Prostate gland (tissue), 2 donors: Measurements from ENCODE around the gene MTMR6. TPM values are rescaled to one million over a fixed set of nuclear protein-coding genes. Genes with fewer than 3 reads are reported as not detected.

Experiments
- DNase-seq: peaks from one replicate; pipeline ENCODE4 v3.0.0-alpha.2; 2019; ENCODE audit warnings: low spot score
- H3K27ac ChIP-seq, 2 donors: fragments of 200-600 bp; sonication (generic); 2 replicates each; pipeline ENCODE4 v1.5.1; 2017 to 2019
- H3K27me3 ChIP-seq: fragments of 200-600 bp; sonication (generic); replicated peaks from 2 replicates; pipeline ENCODE4 v1.5.1; 2019; ENCODE audit not compliant: insufficient read depth
- H3K36me3 ChIP-seq, 2 donors: fragments of 200-600 bp; sonication (generic); 1 replicate in 1 of 2; 2 replicates in 1 of 2; pipeline versions ENCODE4 v1.5.1 to v1.8.1; 2017 to 2019
- H3K4me1 ChIP-seq: fragments of 200-600 bp; sonication (generic); replicated peaks from 2 replicates; pipeline ENCODE4 v1.5.1; 2019
- H3K4me3 ChIP-seq, 2 donors: fragments of 200-600 bp; sonication (generic); 2 replicates each; pipeline ENCODE4 v1.5.1; 2017 to 2019
- H3K9me3 ChIP-seq: fragments of 200-600 bp; sonication (generic); 2 replicates; pipeline ENCODE4 v1.5.1; 2017
- POLR2A ChIP-seq: fragments of 450-650 bp; IDR thresholded peaks from one replicate; pipeline ENCODE4 v1.6.1; 2016; ENCODE audit warnings: antibody characterized with exemption, mild to moderate bottlenecking
- POLR2AphosphoS5 ChIP-seq: sonication (generic); formaldehyde crosslinking; IDR thresholded peaks from one replicate; pipeline ENCODE4 v1.6.1; 2017; ENCODE audit warnings: antibody characterized with exemption
- WGBS: methylation state at CpG from one replicate; pipeline ENCODE4 v1.1.5; 2018; 5-methylcytosine and 5-hydroxymethylcytosine counted together
- intact Hi-C: fragments of 100-400 bp; cut with DNase I; formaldehyde crosslinking; loops from one replicate; pipeline ENCODE4 v1.14.2; 2022
- total RNA-seq, 2 donors: library from RNA; depleted of rRNA; stranded (reverse); fragments of >200 nt; gene quantifications; one replicate each; pipeline ENCODE4 v1.1.0, GENCODE V29; 2016
- TF ChIP-seq, protein P1 (sequence below), 4 experiments: fragments of 200-600 bp in 2 of 4; fragments of 450-650 bp in 2 of 4; sonication (generic) in 2 of 4; IDR thresholded peaks; 1 replicate in 3 of 4; 2 replicates in 1 of 4; pipeline ENCODE4 v1.5.1; 2016 to 2019; ENCODE audit warnings: antibody characterized with exemption in 4 of 4, mild to moderate bottlenecking in 2 of 4, moderate library complexity in 2 of 4

The MTMR6 gene
- total RNA-seq, 2 donors from 2014 or later = 12.7 to 17.1 TPM

DNA sequence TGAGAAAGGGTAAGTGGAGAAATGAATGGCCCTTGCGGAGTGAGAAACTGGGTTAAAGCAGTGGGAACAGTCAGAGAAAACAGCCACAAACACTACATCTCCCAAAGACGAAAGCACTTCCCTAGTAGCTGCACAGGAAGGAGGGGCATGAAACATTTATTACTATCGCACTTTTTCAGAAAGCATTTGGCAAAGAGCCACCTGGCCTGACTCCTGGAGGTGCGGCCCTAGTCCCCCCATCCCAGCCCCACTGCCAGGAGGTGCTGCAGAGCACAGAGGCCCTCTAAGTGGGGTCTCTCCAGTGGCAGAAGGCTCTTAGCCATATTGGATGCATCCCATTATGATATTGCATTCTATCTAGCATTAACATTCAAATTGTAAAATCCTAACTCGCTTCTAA, 55.8 kb downstream of the MTMR6 start:
- H3K27me3 ChIP-seq = no peaks in the 10 kb centered on the region
- H3K9me3 ChIP-seq = no peaks in the 10 kb centered on the region
- intact Hi-C loops = no loop called here
- no peak overlapping the region for H3K27ac ChIP-seq
- no peak for DNase-seq
- WGBS = 23% methylated on average over 5 of the region's 5 CpGs
- TF ChIP-seq POLR2AphosphoS5 = no peak
- TF ChIP-seq POLR2A = no peak
- TF ChIP-seq, protein P1, sequence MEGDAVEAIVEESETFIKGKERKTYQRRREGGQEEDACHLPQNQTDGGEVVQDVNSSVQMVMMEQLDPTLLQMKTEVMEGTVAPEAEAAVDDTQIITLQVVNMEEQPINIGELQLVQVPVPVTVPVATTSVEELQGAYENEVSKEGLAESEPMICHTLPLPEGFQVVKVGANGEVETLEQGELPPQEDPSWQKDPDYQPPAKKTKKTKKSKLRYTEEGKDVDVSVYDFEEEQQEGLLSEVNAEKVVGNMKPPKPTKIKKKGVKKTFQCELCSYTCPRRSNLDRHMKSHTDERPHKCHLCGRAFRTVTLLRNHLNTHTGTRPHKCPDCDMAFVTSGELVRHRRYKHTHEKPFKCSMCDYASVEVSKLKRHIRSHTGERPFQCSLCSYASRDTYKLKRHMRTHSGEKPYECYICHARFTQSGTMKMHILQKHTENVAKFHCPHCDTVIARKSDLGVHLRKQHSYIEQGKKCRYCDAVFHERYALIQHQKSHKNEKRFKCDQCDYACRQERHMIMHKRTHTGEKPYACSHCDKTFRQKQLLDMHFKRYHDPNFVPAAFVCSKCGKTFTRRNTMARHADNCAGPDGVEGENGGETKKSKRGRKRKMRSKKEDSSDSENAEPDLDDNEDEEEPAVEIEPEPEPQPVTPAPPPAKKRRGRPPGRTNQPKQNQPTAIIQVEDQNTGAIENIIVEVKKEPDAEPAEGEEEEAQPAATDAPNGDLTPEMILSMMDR (IDR thresholded peaks at IDR 0.05) = no peak
- no peak overlapping the region for H3K4me3 ChIP-seq
- no peaks in the 10 kb centered on the region for H3K4me1 ChIP-seq
- no peaks in the 10 kb centered on the region for H3K36me3 ChIP-seq

DNA sequence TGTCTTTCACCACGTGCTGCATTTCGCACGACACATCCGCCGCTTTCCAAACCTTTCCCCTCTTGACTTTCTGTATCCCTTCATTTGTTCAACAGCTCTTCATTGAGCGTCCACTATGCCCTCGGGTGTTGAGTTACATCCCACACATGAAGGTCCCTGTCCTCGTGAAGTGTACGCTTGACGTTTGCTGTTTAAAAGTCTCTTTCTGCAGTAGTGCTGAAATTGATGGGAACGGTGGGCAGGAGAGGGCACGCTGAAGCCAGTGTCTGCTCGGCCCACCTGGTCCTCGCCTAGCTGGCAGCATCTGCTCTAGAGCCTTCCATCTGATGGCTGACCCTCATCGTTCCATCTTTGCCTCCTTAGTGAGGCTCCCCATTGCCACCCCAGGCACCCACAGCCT, 59.6 kb downstream of the MTMR6 start:
- TF ChIP-seq, protein P1 (IDR thresholded peaks at IDR 0.05) = no peak
- TF ChIP-seq POLR2A (no peak), POLR2AphosphoS5 (no peak)
- H3K27me3 ChIP-seq = no peaks in the 10 kb centered on the region
- H3K36me3 ChIP-seq = no peaks in the 10 kb centered on the region
- H3K4me1 ChIP-seq = no peaks in the 10 kb centered on the region
- H3K4me3 ChIP-seq = no peak overlapping the region
- DNase-seq = no peak
- intact Hi-C loops = no loop called here
- no peaks in the 10 kb centered on the region for H3K9me3 ChIP-seq
- no peak overlapping the region for H3K27ac ChIP-seq
- WGBS = 74% methylated on average over 15 of the region's 15 CpGs

DNA sequence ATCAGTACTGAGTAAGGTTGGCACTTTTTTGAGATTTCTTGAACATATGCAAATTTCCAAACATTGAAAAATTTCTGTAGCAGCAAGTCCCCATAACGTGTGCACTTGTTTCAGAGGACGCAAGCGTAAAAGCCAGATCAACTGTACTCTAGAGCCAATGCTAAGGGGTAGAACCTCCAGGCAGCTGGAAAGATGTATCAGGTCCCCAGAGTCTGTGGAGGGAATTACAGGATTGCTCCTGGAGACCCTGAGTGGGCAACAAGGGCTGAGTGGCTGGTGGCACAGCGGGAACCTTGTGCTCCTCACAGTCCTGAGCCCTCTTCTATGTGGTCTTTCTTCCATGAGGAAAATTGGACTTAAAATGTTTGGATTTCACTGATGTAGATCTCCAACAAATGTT, 61.3 kb downstream of the MTMR6 start:
- intact Hi-C loops = no loop called here
- H3K9me3 ChIP-seq = no peaks in the 10 kb centered on the region
- H3K4me1 ChIP-seq = no peaks in the 10 kb centered on the region
- 91% methylated on average over 4 of the region's 4 CpGs for WGBS
- no peaks in the 10 kb centered on the region for H3K36me3 ChIP-seq
- no peaks in the 10 kb centered on the region for H3K27me3 ChIP-seq
- H3K27ac ChIP-seq = no peak overlapping the region
- no peak overlapping the region for H3K4me3 ChIP-seq
- TF ChIP-seq POLR2A = no peak
- TF ChIP-seq, protein P1 (IDR thresholded peaks at IDR 0.05) = no peak
- TF ChIP-seq POLR2AphosphoS5 = no peak
- no peak for DNase-seq

DNA sequence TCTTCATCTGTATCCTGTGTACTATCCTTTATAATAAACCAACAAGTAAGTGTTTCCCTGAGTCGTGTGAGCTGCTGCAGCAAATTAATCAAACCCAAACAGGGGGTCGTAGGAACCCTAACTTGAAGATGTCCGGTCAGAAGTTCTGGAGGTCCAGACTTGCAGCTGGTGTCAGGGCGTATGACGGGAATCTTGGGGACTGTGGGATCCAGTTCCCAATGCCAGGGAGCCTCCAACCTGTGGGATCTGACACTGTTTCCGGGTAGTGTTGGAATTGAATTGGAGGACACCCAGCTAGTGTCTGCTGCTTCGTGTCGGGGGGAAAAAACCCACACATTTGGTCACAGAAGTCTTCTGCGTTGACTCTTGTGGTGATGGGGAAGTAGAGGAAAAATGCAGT, 63.1 kb downstream of the MTMR6 start:
- Histone ChIP-seq H3K36me3 (no peaks in the 10 kb centered on the region), H3K27ac (no peak overlapping the region), H3K4me3 (no peak overlapping the region), H3K4me1 (no peaks in the 10 kb centered on the region), H3K9me3 (no peaks in the 10 kb centered on the region), H3K27me3 (no peaks in the 10 kb centered on the region)
- TF ChIP-seq POLR2AphosphoS5 (no peak), POLR2A (no peak)
- TF ChIP-seq, protein P1 (IDR thresholded peaks at IDR 0.05) = no peak
- intact Hi-C loops = no loop called here
- 96% methylated on average over 9 of the region's 9 CpGs for WGBS
- no peak for DNase-seq

DNA sequence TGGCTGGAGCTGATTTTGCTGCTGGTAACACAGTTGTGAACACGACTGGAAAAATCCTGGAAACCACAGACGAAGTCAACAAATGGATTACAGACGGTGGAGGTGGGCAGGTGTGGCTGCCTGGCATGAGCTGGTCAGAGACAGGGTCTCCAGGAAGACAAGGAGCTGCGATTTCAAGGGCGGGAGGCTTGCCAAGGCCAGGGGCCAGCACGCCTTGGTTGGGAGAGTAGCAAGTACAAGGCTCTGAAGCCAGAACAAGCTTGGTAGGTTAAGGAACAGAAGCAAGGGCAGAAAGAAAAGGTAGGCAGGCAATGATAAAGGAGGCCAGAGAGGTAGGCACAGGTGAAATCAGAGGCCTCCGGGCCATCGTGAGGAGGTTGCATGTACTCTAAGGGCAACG, 64.5 kb downstream of the MTMR6 start:
- TF ChIP-seq, protein P1 (IDR thresholded peaks at IDR 0.05) = no peak
- no peak for TF ChIP-seq POLR2AphosphoS5
- TF ChIP-seq POLR2A = no peak
- 56% methylated on average over 9 of the region's 9 CpGs for WGBS
- no peak for DNase-seq
- Histone ChIP-seq H3K27ac (no peak overlapping the region), H3K4me3 (no peak overlapping the region), H3K36me3 (no peaks in the 10 kb centered on the region), H3K4me1 (no peaks in the 10 kb centered on the region), H3K9me3 (no peaks in the 10 kb centered on the region), H3K27me3 (no peaks in the 10 kb centered on the region)
- intact Hi-C loops = no loop called here
